ENCODE results near the gene CAMTA1. TPM values are rescaled to one million over a fixed set of nuclear protein-coding genes. Genes with fewer than 3 reads are reported as not detected.

The CAMTA1 gene
- total RNA-seq, 1 donor from 2014 or later = 30.6 TPM

GRCh38 chr1:6874298-6874697, 89.0 kb downstream of the CAMTA1 start:
- DNase-seq = no peak

GRCh38 chr1:6880951-6881690, 95.9 kb downstream of the CAMTA1 start:
- no peak for DNase-seq

- DNase-seq = no peak
These were observed 97.2 kb downstream of the CAMTA1 start for GRCh38 chr1:6882414-6882813.

GRCh38 chr1:6884652-6885153, 99.4 kb downstream of the CAMTA1 start:
- DNase-seq = no peak

GRCh38 chr1:6885426-6885825, 100.2 kb downstream of the CAMTA1 start:
- no peak for DNase-seq

- DNase-seq = no peak
These were observed 101.3 kb downstream of the CAMTA1 start for GRCh38 chr1:6886523-6886922.

- DNase-seq = no peak
These were observed 103.0 kb downstream of the CAMTA1 start for GRCh38 chr1:6888268-6888667.

GRCh38 chr1:6888870-6889269, 103.6 kb downstream of the CAMTA1 start:
- no peak for DNase-seq

- no peak for DNase-seq
These were observed 104.7 kb downstream of the CAMTA1 start for GRCh38 chr1:6889875-6890480.

- DNase-seq = no peak
These were observed 105.4 kb downstream of the CAMTA1 start for GRCh38 chr1:6890686-6891085.

- DNase-seq = no peak
These were observed 106.7 kb downstream of the CAMTA1 start for GRCh38 chr1:6891781-6892579.

GRCh38 chr1:6893388-6893787, 108.1 kb downstream of the CAMTA1 start:
- no peak for DNase-seq

- DNase-seq = no peak
These were observed 111.9 kb downstream of the CAMTA1 start for GRCh38 chr1:6897138-6897537.

- DNase-seq = no peak
These were observed 113.8 kb downstream of the CAMTA1 start for GRCh38 chr1:6898974-6899539.

GRCh38 chr1:6899621-6900020, 114.4 kb downstream of the CAMTA1 start:
- DNase-seq = no peak

- DNase-seq = no peak
These were observed 116.9 kb downstream of the CAMTA1 start for GRCh38 chr1:6902153-6902552.

GRCh38 chr1:6904476-6905170, 119.4 kb downstream of the CAMTA1 start:
- DNase-seq = no peak

- DNase-seq = no peak
These were observed 120.1 kb downstream of the CAMTA1 start for GRCh38 chr1:6905331-6905730.

GRCh38 chr1:6905790-6906189, 120.5 kb downstream of the CAMTA1 start:
- DNase-seq = no peak

GRCh38 chr1:6906783-6907182, 121.5 kb downstream of the CAMTA1 start:
- DNase-seq = no peak

- no peak for DNase-seq
These were observed 121.9 kb downstream of the CAMTA1 start for GRCh38 chr1:6907201-6907600.

Data from skin of body (tissue), 2 donors.